Osteocyte (in vitro differentiated cells): ENCODE results near the gene NKRF. TPM values are rescaled to one million over a fixed set of nuclear protein-coding genes. Genes with fewer than 3 reads are reported as not detected.

Experiments
- DNase-seq: peaks from one replicate; pipeline ENCODE4 v3.0.0; 2021; ENCODE audit warnings: mixed read lengths; ENCODE audit not compliant: unreplicated experiment; ENCODE audit errors: extremely low spot score
- H3K27ac Mint-ChIP-seq: one replicate; pipeline ENCODE4 v1.8.0; 2021; ENCODE audit warnings: mild to moderate bottlenecking, mixed read lengths; ENCODE audit not compliant: unreplicated experiment
- H3K27me3 Mint-ChIP-seq: one replicate; pipeline ENCODE4 v1.8.0; 2021; ENCODE audit warnings: mixed read lengths; ENCODE audit not compliant: unreplicated experiment
- H3K36me3 Mint-ChIP-seq: one replicate; pipeline ENCODE4 v1.8.0; 2021; ENCODE audit warnings: mixed read lengths; ENCODE audit not compliant: unreplicated experiment
- H3K4me1 Mint-ChIP-seq: one replicate; pipeline ENCODE4 v1.8.0; 2021; ENCODE audit warnings: mixed read lengths; ENCODE audit not compliant: unreplicated experiment
- H3K4me3 Mint-ChIP-seq: one replicate; pipeline ENCODE4 v1.8.0; 2021; ENCODE audit warnings: mild to moderate bottlenecking, moderate library complexity, mixed read lengths; ENCODE audit not compliant: unreplicated experiment
- H3K9me3 Mint-ChIP-seq: one replicate; pipeline ENCODE4 v1.8.0; 2021; ENCODE audit warnings: mixed read lengths; ENCODE audit not compliant: unreplicated experiment
- total RNA-seq: library from RNA; stranded (reverse); gene quantifications from 2 replicates; pipeline ENCODE4 v1.2.1, GENCODE V29; 2021
- TF ChIP-seq, protein P1 (sequence below): fragments of 200-600 bp; sonication (generic); IDR thresholded peaks from 2 replicates; pipeline ENCODE4 v1.5.0; 2021; ENCODE audit warnings: antibody characterized with exemption, mild to moderate bottlenecking, moderate library complexity

Gene NKRF
- total RNA-seq, 1 donor from 2014 or later: 10.6 TPM

- Mint-ChIP-seq H3K4me3 (no peak overlapping the region), H3K36me3 (no peaks in the 10 kb centered on the region), H3K27me3 (no peaks in the 10 kb centered on the region), H3K27ac (no peak overlapping the region), H3K4me1 (peaks cover 11% of the 10 kb centered on the region), H3K9me3 (peaks cover 11% of the 10 kb centered on the region)
- DNase-seq: no peak
- TF ChIP-seq, protein P1, sequence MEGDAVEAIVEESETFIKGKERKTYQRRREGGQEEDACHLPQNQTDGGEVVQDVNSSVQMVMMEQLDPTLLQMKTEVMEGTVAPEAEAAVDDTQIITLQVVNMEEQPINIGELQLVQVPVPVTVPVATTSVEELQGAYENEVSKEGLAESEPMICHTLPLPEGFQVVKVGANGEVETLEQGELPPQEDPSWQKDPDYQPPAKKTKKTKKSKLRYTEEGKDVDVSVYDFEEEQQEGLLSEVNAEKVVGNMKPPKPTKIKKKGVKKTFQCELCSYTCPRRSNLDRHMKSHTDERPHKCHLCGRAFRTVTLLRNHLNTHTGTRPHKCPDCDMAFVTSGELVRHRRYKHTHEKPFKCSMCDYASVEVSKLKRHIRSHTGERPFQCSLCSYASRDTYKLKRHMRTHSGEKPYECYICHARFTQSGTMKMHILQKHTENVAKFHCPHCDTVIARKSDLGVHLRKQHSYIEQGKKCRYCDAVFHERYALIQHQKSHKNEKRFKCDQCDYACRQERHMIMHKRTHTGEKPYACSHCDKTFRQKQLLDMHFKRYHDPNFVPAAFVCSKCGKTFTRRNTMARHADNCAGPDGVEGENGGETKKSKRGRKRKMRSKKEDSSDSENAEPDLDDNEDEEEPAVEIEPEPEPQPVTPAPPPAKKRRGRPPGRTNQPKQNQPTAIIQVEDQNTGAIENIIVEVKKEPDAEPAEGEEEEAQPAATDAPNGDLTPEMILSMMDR: no peak
Observed at GRCh38 chrX:119602701-119603255, 3.4 kb downstream of the NKRF start.

DNA sequence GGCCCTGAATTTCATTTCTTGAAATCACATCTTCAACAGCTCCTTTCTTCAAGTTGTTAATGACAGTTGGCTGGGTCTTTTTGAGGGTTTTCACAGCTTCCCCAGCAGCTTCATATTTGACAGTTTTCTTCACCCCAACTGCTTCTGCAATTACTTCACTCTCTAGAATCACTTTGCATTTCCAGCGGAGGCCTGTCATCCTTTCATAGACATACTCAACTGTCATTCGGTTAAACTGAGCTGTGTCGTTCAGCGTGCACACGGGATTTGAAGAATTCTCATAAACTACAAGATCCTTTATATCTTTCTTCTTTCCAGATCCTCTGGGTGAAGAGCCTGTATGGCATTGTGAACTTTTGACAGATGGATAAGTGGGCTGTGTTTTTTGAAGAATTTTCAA lies 16.4 kb downstream of the NKRF start:
- Mint-ChIP-seq H3K9me3 (peaks cover 8% of the 10 kb centered on the region), H3K4me1 (no peaks in the 10 kb centered on the region)

DNA sequence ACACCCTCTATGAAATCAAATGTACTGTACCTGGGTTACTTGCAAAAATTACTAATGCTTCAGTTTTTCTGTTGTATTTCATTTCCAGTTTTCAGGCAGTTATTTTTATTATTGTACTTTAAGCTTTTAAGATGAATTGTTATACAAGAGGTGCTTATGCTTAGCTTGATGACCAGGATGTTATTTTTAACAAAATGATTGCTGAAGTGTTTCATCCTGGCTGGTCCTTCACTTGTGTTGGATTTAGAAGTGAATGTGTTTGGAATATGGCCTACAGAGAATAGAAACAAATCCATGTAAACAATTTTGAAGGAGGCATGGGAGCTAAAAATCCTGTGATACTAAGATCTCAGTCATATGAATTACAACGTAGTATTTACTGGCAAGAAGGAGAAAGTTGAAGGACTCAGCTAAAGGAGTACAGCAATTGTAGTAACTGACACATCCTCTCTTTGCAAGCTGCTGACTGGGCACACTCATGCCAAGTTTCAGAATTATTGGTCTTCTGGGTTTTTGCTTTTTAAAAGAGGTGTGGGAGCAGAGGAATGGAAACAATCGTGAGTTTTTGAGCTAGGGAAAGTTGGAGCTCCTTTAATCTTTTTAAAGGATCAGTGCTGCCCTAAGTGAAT lies 22.7 kb downstream of the NKRF start:
- Mint-ChIP-seq H3K4me3 (no peak overlapping the region), H3K36me3 (peaks cover 3% of the 10 kb centered on the region), H3K9me3 (no peaks in the 10 kb centered on the region), H3K27ac (no peak overlapping the region), H3K4me1 (no peaks in the 10 kb centered on the region), H3K27me3 (no peaks in the 10 kb centered on the region)
- TF ChIP-seq, protein P1: no peak
- DNase-seq: no peak

More for the DNA sequence above, 16.4 kb downstream of the NKRF start:
- TF ChIP-seq, protein P1: no peak
- peaks cover 5% of the 10 kb centered on the region for H3K36me3 Mint-ChIP-seq
- no peak overlapping the region for H3K27ac Mint-ChIP-seq
- H3K4me3 Mint-ChIP-seq: no peak overlapping the region
- no peaks in the 10 kb centered on the region for H3K27me3 Mint-ChIP-seq
- no peak for DNase-seq

DNA sequence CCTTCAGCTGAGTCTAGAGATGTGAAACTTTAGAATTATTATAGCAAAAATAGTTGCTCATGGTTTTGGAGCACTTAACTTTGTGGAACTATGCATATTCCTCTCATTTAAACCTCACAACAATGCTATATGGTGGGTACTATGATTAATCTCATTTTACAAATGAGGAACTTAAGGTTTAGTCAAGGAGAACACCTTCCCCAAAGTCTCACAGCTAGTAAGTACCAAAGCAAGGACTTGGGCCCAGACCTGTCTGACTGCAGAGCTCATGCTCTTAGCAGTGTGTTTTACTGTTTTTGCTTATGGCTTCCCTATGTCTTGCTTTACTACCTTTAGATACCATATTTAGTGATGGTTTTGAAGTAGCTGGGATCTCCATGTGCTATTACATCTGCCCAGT lies 26.8 kb downstream of the NKRF start:
- peaks cover 3% of the 10 kb centered on the region for H3K36me3 Mint-ChIP-seq
- H3K9me3 Mint-ChIP-seq: no peaks in the 10 kb centered on the region
- H3K27me3 Mint-ChIP-seq: no peaks in the 10 kb centered on the region
- no peak overlapping the region for H3K27ac Mint-ChIP-seq
- H3K4me3 Mint-ChIP-seq: no peak overlapping the region
- H3K4me1 Mint-ChIP-seq: no peaks in the 10 kb centered on the region
- DNase-seq: no peak
- TF ChIP-seq, protein P1: no peak

DNA sequence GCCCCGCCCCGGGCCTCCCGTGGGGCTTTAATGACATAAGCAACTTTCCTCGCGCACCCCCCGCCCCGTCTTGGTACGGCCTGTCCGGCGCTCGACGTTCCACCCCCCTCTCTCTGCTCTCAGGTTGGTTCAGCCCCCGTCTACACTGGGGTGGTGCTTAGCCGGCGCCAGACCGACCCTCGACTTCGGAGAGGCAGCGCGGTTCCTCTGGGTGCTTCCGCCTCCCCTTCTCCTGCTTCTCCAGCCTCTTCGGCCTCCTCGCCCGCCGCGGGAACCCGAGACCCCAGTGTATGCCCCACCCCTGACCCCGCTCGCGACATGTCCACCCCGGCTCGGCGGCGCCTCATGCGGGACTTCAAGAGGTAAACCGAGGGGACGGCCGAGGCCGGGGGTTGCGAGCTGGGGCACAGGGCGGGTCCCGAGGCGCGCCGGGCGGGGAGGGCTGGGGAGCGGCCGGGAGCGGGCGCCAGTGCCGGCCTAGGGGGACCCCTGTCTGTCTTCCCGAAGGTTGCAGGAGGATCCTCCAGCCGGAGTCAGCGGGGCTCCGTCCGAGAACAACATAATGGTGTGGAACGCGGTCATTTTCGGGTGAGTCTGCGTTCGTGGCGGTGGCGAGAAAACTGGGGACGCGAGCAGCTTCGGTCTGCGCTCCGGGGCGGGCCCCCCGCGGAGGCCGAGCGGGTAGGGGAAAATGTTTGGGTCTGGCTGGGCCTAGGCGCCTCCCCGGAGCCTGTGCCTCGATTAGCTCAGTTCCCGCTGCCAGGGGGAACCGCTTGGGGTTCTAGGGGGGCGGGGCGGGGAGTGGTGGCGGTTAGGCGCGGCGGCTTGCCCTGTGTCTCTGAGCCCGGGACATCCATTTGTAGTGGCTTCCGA lies 31.6 kb downstream of the NKRF start, which contains the start of gene UBE2A:
Gene UBE2A, plus strand, starts transcription at position 170 of the 873 bp plus-strand sequence. Its CDS starts 149 bp downstream, at position 319.
- Mint-ChIP-seq H3K27ac (peak within 1 kb of the TSS; percentile 94), H3K36me3 (no peaks in the 10 kb centered on the region), H3K4me1 (peaks cover 6% of the 10 kb centered on the region), H3K9me3 (peaks cover 7% of the 10 kb centered on the region), H3K4me3 (peak within 1 kb of the TSS; percentile 83), H3K27me3 (no peaks in the 10 kb centered on the region)
- peak; percentile 95 for DNase-seq
- TF ChIP-seq, protein P1: peak; percentile 53
